Measurements from ENCODE around the gene CCDC187.

CCDC187 gene

DNA sequence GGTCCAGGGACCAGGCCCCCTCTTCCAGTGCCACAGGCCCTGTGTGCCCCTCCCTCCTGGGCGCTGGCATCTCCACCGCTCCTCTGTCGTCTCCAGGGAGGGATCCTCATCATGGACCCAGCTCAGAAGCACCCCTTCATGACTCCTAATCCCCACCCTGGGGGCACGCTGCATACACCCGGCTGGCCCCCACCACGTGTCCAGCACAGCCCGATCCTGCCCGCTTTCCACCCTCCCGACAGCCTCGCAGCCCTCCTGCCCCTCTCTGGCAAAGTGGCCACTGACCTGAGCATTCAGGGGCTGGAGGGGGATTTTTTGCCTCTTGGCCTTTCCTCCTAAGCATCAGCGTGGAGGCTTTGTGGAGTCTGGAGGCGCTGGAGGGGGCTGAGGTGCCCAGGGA is 1.4 kb downstream of the CCDC187 start:
- no peak for DNase-seq (ENCODE audit: low read depth, low spot score)
- no peak overlapping the region for H3K27ac ChIP-seq

DNA sequence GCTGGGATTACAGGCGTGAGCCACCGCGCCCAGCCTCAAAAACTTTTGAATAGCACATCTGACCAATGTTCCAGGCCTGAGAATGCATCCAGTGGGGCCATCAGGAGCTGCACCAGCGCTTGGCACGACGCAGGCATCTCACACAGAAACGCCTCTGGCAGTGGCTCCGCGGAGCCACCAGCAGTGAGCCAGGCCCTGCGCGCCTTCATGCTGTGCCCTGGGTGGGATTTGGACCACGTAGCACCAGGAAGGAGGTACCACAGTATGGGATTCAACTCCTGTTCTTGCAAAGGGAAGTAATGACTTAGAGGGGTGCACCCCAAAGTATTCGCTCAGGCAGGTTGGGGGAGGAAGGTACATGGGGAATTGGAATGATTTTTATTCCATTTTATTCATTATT is 3.0 kb downstream of the CCDC187 start:
- no peak overlapping the region for H3K27ac ChIP-seq
- no peak for DNase-seq (ENCODE audit: low read depth, low spot score)

DNA sequence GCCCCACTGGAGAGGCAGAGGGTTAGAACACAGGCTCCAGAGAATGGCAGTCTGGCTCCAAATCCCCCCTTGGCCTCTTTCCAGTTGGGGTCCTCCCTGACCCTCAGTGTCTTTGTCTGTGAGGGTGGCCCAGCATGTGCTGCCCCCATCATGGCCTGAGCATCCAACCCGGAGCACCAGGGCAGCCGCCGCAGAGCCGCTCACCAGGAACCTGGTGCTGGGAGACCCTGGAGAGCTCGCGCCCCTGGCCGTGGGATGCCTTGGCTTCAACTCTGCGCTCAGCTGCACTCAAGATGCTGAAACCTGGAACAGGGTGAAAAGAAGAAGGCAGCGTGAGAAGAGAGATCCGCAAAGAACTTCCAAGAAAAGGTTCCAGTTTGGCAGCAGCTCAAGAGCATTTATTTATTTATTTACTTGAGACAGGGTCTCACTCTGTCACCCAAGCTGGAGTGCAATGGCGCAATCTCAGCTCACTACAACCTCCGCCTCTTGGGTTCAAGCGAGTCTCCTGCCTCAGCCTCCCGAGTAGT is 3.8 kb downstream of the CCDC187 start:
- DNase-seq (ENCODE audit: low read depth, low spot score), result no peak
- no peak overlapping the region for H3K27ac ChIP-seq

GRCh38 chr9:136299541-136299940 is 4.4 kb downstream of the CCDC187 start:
- H3K27ac ChIP-seq, result no peak overlapping the region
- no peak for DNase-seq (ENCODE audit: low read depth, low spot score)

DNA sequence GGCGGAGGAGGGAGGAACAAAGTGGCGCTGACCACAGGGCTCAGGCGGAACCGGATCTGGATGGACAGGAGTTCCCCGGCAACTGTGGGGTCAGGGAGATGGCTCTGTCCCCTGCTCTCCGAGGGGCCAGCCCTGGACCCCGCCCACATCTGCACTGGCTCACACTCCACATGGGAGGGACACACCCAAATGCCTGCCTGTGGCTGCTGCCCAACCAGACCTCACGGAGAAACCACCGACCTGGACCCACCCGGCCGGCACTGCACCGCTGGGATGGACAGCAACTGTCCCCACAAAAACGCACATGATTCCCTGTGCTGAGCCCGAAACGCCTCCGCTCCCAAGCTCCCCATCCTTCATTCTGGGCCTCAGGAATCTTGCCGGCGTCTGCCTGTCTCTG is 4.8 kb downstream of the CCDC187 start:
- DNase-seq (ENCODE audit: low read depth, low spot score), result no peak

GRCh38 chr9:136297766-136298735 is 5.8 kb downstream of the CCDC187 start:
- H3K27ac ChIP-seq, result no peak overlapping the region
- DNase-seq (ENCODE audit: low read depth, low spot score), result no peak

More for the DNA sequence above, 4.8 kb downstream of the CCDC187 start:
- H3K27ac ChIP-seq, result no peak overlapping the region

- peak; percentile 46 for DNase-seq (ENCODE audit: low read depth, low spot score)
- no peak overlapping the region for H3K27ac ChIP-seq
Measured at GRCh38 chr9:136297016-136297691, 6.7 kb downstream of the CCDC187 start.

- no peak overlapping the region for H3K27ac ChIP-seq
- DNase-seq (ENCODE audit: low read depth, low spot score), result no peak
Measured at GRCh38 chr9:136296434-136297015, 7.4 kb downstream of the CCDC187 start.

GRCh38 chr9:136295542-136296433 is 8.1 kb downstream of the CCDC187 start:
- DNase-seq (ENCODE audit: low read depth, low spot score), result no peak
- H3K27ac ChIP-seq, result no peak overlapping the region

GRCh38 chr9:136295055-136295454 is 8.8 kb downstream of the CCDC187 start:
- H3K27ac ChIP-seq, result no peak overlapping the region
- DNase-seq (ENCODE audit: low read depth, low spot score), result no peak

DNA sequence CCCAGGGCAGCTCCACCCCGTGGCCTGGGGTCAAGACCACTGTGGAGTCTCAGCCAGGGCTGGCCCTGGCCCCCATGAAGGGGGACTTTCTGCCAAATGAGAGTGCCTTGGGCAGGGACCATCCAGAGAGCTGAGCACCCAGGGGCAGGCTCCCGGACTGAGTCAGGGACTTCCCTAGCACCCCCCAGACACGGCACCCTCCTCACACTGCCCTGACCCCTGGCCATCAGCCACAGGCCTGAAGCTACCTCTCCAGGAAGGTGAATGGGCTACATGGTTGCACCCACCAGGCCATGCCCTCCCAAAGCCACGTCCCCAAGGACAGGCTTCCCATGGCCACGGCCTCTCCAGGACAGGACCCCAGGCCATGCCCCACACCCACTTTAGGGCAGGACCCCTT is 9.5 kb downstream of the CCDC187 start:
- no peak for DNase-seq (ENCODE audit: low read depth, low spot score)
- H3K27ac ChIP-seq, result no peak overlapping the region

- H3K27ac ChIP-seq, result no peak overlapping the region
Measured at GRCh38 chr9:136293476-136294077, 10.3 kb downstream of the CCDC187 start.

DNA sequence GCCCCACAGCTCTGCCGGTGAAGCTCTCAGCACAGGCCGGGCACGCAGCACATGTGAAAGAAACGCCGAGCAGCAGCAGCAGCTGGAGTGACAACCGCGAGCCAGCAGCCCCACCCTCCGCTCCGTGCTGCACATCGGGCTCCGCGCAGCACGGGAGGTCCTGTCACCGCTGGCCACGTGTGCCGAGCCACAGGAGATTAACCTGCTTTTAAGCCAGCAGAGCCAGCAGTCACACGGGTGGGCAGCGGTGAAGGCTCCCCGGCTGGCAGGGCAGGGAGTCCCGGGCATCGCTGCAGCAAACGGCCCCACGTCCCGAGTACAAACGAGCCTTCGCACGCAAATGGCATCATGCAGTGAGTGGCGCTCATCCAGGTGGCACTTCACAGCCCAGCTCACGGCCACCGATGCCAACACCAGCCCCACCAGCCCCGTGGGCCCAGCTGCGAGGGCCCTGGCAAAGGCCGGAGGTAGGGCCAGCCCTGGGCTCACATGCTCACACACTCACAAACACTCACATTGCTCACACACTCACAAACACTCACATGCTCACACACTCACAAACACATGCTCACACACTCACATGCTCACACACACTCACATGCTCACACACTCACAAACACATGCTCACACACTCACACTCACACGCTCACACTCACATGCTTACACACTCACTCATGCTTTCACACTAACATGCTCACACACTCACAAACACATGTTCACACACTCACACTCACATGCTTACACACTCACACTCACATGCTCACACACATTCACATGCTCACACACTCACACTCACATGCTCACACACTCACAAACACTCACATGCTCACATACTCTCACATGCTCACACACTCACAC is 11.1 kb downstream of the CCDC187 start:
- H3K27ac ChIP-seq, result no peak overlapping the region
- DNase-seq (ENCODE audit: low read depth, low spot score), result no peak

More at GRCh38 chr9:136293476-136294077, 10.3 kb downstream of the CCDC187 start:
- no peak for DNase-seq (ENCODE audit: low read depth, low spot score)

GRCh38 chr9:136292026-136292538 is 11.8 kb downstream of the CCDC187 start:
- H3K27ac ChIP-seq, result no peak overlapping the region
- DNase-seq (ENCODE audit: low read depth, low spot score), result no peak

GRCh38 chr9:136291306-136292025 is 12.4 kb downstream of the CCDC187 start:
- DNase-seq (ENCODE audit: low read depth, low spot score), result no peak
- H3K27ac ChIP-seq, result no peak overlapping the region

DNA sequence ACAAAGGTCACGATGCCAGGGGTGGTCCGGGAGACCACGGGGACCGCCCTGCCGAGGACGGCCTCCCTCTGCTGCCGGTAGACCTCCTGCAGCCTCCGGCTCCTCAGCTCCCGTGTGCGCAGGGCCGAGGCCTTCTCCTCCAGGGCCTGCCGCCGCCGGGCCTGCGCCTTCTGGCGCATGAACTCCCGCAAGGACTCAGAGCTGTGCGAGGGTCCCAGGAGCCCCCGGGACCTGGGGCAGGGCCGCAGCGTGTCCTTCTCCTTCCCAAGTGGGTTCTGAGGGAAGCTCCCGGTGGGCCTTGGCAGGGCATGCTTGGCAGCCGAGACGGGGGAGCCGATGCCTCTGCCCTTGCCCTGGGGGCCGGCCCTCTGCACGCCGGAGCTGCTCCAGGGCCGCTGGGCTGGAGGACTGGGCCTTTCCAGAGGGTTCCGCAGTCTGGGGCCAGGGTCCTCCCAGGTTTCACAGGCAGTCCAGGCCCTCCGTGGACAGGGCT is 13.3 kb downstream of the CCDC187 start:
- no peak overlapping the region for H3K27ac ChIP-seq
- no peak for DNase-seq (ENCODE audit: low read depth, low spot score)

Measured in epithelial cell of prostate (primary cell).